Testis (tissue), 5 donors: ENCODE data around the gene LHCGR. TPM values are rescaled to one million over a fixed set of nuclear protein-coding genes. Genes with fewer than 3 reads are reported as not detected.

Experiments used
- DNase-seq: peaks from one replicate; pipeline ENCODE4 v3.0.0-alpha.2; 2019
- H3K27ac ChIP-seq, 2 donors: fragments of 200-600 bp; sonication (generic); one replicate each; pipeline ENCODE4 v1.5.1; 2019
- H3K27me3 ChIP-seq: fragments of 200-600 bp; sonication (generic); one replicate; pipeline ENCODE4 v1.5.1; 2019
- H3K36me3 ChIP-seq: fragments of 200-600 bp; sonication (generic); one replicate; pipeline ENCODE4 v1.5.1; 2017; ENCODE audit warnings: low read depth; ENCODE audit errors: missing control alignments
- H3K4me1 ChIP-seq: fragments of 200-600 bp; sonication (generic); one replicate; pipeline ENCODE4 v1.5.1; 2019
- H3K4me3 ChIP-seq, 2 donors: fragments of 200-600 bp; sonication (generic); one replicate each; pipeline ENCODE4 v1.5.1; 2017 to 2019
- H3K9me3 ChIP-seq: fragments of 200-600 bp; sonication (generic); one replicate; pipeline ENCODE4 v1.5.1; 2017
- POLR2A ChIP-seq: fragments of 450-650 bp; IDR thresholded peaks from one replicate; pipeline ENCODE4 v1.6.1; 2017; ENCODE audit warnings: antibody characterized with exemption, mild to moderate bottlenecking, moderate library complexity
- WGBS, 2 donors: methylation state at CpG; one replicate each; pipeline ENCODE4 v1.1.5; 2018; 5-methylcytosine and 5-hydroxymethylcytosine counted together
- intact Hi-C: fragments of 100-400 bp; cut with DNase I; formaldehyde crosslinking; loops from one replicate; pipeline ENCODE4 v1.15.1; 2023; ENCODE audit warnings: low total_unique reads
- long read RNA-seq, 2 donors: transcript quantifications; one replicate each; lab custom pipeline, GENCODE V29; 2026
- polyA plus RNA-seq: library from polyadenylated mRNA; stranded (reverse); fragments of 350-450 nt; fragmentation: Illumina TruSeq; extraction: RNeasy Lipid Tissue Mini Kit (QIAGEN cat#74804); gene quantifications from one replicate; pipeline ENCODE4 v1.2.3, GENCODE V29; 2014; ENCODE audit warnings: low read depth, low replicate concordance; ENCODE audit not compliant: insufficient read depth
- total RNA-seq, 2 donors: library from RNA; depleted of rRNA; stranded (reverse); fragments of >200 nt; gene quantifications; one replicate each; pipeline ENCODE4 v1.2.3, GENCODE V29; 2016
- TF ChIP-seq, protein P1 (sequence below), 3 experiments: fragments of 450-650 bp in 2 of 3; fragments of 200-600 bp in 1 of 3; sonication (generic) in 1 of 3; IDR thresholded peaks; one replicate each; pipeline ENCODE4 v1.5.1; 2016 to 2019; ENCODE audit warnings: antibody characterized with exemption in 3 of 3, mild to moderate bottlenecking in 2 of 3, moderate library complexity in 1 of 3

LHCGR gene
- total RNA-seq (1 to 10 TPM; 1.5 to 7.5 TPM), polyA plus RNA-seq (2.1 TPM)
- long read RNA-seq, donor 1, partial matches to known transcripts, result 15 of 18 reads
- long read RNA-seq, donor 1, other reads (novel, unspliced or antisense), result 0 of 18 reads
- long read RNA-seq, donor 2, result 0 reads

DNA sequence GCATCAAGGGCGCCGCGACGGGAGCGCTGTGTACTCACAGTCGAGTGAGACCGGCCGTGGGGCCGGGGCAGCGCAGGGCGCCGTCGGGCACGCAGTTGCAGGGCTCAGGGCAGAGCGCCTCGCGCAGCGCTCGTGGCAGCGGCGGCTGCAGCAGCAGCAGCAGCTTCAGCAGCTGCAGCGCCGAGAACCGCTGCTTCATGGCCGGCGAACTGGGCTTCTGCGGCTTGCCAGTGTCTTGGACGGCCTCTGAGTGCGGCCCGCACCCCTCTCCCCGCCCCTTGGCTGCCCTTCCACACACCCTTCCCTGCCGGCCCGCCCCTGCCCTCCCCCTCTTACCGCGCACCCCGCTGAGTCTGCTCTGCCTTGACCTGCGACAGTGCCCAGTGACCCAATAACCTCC lies at the start of gene LHCGR:
LHCGR (minus strand) TSS at position 252 of the 400 bp plus-strand sequence; CDS start at position 199, 53 bp downstream.
- peaks cover 3% of the 10 kb centered on the region for H3K4me1 ChIP-seq
- H3K4me3 ChIP-seq, result peak within 1 kb of the TSS; percentile 29 to 39
- WGBS, 2 donors, result 2 to 3% methylated on average over 33 to 37 of the region's 37 CpGs
- H3K9me3 ChIP-seq, result no peaks in the 10 kb centered on the region
- H3K27ac ChIP-seq, result no peak within 1 kb of the TSS
- no peaks in the 10 kb centered on the region for H3K36me3 ChIP-seq
- H3K27me3 ChIP-seq, result no peaks in the 10 kb centered on the region
- intact Hi-C loops, result no loop called here
- peak; percentile 22 for DNase-seq
- TF ChIP-seq POLR2A, result no peak
- TF ChIP-seq, protein P1, sequence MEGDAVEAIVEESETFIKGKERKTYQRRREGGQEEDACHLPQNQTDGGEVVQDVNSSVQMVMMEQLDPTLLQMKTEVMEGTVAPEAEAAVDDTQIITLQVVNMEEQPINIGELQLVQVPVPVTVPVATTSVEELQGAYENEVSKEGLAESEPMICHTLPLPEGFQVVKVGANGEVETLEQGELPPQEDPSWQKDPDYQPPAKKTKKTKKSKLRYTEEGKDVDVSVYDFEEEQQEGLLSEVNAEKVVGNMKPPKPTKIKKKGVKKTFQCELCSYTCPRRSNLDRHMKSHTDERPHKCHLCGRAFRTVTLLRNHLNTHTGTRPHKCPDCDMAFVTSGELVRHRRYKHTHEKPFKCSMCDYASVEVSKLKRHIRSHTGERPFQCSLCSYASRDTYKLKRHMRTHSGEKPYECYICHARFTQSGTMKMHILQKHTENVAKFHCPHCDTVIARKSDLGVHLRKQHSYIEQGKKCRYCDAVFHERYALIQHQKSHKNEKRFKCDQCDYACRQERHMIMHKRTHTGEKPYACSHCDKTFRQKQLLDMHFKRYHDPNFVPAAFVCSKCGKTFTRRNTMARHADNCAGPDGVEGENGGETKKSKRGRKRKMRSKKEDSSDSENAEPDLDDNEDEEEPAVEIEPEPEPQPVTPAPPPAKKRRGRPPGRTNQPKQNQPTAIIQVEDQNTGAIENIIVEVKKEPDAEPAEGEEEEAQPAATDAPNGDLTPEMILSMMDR (IDR thresholded peaks at IDR 0.05), result no peak

DNA sequence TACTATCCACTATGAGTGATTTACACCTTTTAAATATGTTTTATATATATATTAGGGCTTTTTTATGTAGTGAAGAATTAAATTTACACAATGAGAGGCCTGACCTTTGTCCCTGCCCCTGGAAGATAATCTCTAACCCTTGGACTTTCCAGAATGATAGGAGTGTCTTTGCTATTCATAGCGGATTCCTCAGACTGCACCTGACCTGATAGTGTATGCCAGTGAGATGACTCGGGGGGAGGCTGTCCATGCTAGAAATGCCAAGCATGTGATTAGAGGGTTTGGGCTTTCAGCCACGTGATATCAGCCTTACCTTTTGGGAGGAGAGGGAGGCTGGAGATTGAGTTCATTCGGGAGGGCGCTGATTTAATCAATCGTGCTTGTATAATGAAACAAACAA lies 44.1 kb upstream of the LHCGR start:
- intact Hi-C loops, result no loop called here
- 37 to 58% methylated on average over 6 of the region's 6 CpGs for WGBS, 2 donors
- TF ChIP-seq, protein P1 (IDR thresholded peaks at IDR 0.05), result no peak
- TF ChIP-seq POLR2A, result no peak

DNA sequence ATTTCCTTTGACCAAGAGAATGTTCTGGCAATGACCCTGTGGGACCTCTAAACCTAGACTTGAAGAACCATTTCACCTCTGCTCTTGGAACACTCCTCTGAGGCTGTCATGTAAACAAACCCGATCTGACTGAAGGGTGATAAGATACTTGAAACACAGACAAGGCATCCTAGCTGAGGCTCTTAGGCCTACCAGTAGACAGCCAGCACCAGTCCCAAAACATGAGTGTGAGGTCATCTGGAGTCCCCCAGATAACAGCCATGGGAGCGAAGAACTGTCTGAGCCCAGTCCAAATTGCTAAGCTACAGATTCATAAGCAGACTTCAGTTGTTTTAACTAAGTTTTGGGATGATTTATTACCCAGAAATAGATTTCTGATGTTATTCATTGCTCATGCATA lies 39.5 kb upstream of the LHCGR start:
- H3K36me3 ChIP-seq, result no peaks in the 10 kb centered on the region
- no peak for DNase-seq
- no peaks in the 10 kb centered on the region for H3K4me1 ChIP-seq
- no peak overlapping the region for H3K27ac ChIP-seq
- H3K27me3 ChIP-seq, result no peaks in the 10 kb centered on the region
- no peaks in the 10 kb centered on the region for H3K9me3 ChIP-seq
- no peak overlapping the region for H3K4me3 ChIP-seq
- WGBS, 2 donors, result 54 to 80% methylated on average over 2 of the region's 2 CpGs
- intact Hi-C loops, result no loop called here
- TF ChIP-seq, protein P1 (IDR thresholded peaks at IDR 0.05), result no peak
- TF ChIP-seq POLR2A, result no peak

More for the DNA sequence above, 44.1 kb upstream of the LHCGR start:
- no peak for DNase-seq
- Histone ChIP-seq H3K27ac (no peak overlapping the region), H3K36me3 (no peaks in the 10 kb centered on the region), H3K4me1 (no peaks in the 10 kb centered on the region), H3K4me3 (no peak overlapping the region), H3K9me3 (no peaks in the 10 kb centered on the region), H3K27me3 (no peaks in the 10 kb centered on the region)

DNA sequence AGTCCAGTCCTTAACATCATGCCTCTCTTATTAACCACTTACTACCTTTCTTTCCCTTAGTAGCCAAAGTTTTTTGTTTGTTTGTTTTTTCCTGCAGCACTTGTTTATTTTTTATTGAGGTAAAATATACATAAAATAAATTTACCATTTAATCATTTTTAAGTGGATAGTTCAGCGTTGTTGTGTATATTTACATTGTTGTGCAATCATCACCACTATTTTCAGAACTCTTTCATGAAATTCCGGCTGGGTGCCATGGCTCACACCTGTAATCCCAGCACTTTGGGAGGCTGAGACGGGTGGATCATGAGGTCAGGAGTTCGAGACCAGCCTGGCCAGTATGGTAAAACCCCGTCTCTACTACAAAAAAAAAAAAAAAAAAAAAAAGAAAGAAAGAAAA lies 38.1 kb upstream of the LHCGR start:
- Histone ChIP-seq H3K4me3 (no peak overlapping the region), H3K27ac (no peak overlapping the region), H3K4me1 (no peaks in the 10 kb centered on the region), H3K36me3 (no peaks in the 10 kb centered on the region), H3K27me3 (no peaks in the 10 kb centered on the region), H3K9me3 (no peaks in the 10 kb centered on the region)
- intact Hi-C loops, result no loop called here
- no peak for TF ChIP-seq POLR2A
- TF ChIP-seq, protein P1 (IDR thresholded peaks at IDR 0.05), result no peak
- no peak for DNase-seq
- 94 to 97% methylated on average over 5 of the region's 5 CpGs for WGBS, 2 donors

DNA sequence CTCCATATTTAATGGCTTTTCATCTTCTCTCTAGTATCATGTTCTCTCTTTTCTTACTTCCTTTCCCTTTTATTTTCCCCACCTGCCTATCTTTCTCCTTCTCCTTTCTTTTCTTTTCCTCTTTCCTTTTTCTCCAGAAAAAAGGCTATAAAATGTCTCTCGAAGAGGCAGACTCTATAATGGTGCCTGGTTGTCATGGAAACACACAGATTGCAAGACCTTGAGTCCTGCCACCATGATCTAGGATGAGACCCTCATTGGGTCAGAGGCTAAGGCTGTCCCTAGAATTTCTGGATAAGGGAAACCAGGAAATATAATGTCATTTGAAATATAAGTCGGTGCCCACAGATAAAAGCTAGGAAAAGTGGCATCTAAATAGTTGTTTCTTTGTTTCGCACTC lies 36.5 kb upstream of the LHCGR start:
- no peak for TF ChIP-seq POLR2A
- TF ChIP-seq, protein P1 (IDR thresholded peaks at IDR 0.05), result no peak
- H3K27me3 ChIP-seq, result no peaks in the 10 kb centered on the region

More for the DNA sequence above, 36.5 kb upstream of the LHCGR start:
- 63 to 71% methylated on average over 3 of the region's 3 CpGs for WGBS, 2 donors
- Histone ChIP-seq H3K9me3 (no peaks in the 10 kb centered on the region), H3K27ac (no peak overlapping the region), H3K4me1 (no peaks in the 10 kb centered on the region), H3K36me3 (no peaks in the 10 kb centered on the region), H3K4me3 (no peak overlapping the region)
- DNase-seq, result no peak
- intact Hi-C loops, result no loop called here
